Measurements from ENCODE around the gene SUCO.
"Not testable (repeated sequence)": the region's sequence is repeated elsewhere in the genome, so short reads cannot be mapped to it uniquely, and the experiment has no call there.

The SUCO gene, protein sequence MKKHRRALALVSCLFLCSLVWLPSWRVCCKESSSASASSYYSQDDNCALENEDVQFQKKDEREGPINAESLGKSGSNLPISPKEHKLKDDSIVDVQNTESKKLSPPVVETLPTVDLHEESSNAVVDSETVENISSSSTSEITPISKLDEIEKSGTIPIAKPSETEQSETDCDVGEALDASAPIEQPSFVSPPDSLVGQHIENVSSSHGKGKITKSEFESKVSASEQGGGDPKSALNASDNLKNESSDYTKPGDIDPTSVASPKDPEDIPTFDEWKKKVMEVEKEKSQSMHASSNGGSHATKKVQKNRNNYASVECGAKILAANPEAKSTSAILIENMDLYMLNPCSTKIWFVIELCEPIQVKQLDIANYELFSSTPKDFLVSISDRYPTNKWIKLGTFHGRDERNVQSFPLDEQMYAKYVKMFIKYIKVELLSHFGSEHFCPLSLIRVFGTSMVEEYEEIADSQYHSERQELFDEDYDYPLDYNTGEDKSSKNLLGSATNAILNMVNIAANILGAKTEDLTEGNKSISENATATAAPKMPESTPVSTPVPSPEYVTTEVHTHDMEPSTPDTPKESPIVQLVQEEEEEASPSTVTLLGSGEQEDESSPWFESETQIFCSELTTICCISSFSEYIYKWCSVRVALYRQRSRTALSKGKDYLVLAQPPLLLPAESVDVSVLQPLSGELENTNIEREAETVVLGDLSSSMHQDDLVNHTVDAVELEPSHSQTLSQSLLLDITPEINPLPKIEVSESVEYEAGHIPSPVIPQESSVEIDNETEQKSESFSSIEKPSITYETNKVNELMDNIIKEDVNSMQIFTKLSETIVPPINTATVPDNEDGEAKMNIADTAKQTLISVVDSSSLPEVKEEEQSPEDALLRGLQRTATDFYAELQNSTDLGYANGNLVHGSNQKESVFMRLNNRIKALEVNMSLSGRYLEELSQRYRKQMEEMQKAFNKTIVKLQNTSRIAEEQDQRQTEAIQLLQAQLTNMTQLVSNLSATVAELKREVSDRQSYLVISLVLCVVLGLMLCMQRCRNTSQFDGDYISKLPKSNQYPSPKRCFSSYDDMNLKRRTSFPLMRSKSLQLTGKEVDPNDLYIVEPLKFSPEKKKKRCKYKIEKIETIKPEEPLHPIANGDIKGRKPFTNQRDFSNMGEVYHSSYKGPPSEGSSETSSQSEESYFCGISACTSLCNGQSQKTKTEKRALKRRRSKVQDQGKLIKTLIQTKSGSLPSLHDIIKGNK (N-terminal part only)

DNA sequence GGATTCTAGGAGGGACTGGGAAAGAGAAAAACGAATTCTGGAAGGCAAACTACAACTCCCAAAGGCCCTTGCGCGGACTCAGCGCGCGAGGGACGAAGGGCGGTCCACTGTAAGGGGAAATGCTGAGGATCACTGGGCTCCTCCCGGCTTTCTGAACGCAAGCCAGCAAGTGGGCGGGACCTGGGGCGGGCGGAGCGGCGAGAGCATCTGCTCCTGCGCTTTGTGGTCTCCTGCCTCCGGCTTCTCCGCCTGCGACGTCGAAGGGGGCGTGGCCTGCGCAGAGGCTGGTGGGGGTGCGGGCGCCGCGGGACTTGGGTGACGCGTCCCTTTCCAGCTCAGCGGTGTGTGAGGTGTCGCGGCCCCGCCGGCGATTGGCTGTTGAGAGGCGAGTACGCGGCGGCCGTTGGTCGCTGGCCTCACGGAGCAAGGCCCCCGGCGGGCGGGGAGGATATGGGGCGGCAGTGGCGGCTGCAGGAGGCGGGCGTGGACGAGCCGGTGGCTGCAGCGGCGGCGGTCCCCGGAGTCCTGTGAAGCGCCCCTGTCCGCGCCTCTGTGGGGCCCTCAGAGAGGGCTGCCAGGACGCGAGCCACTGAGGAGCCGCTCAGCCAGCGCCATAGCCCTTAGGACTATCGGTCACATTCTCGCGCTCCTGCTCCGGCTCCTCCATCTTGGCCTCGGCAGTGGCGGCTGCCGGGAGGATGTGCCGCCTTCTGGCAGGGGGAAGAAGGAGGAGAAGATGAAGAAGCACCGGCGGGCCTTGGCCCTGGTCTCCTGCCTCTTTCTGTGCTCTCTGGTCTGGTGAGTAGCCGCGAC, at the start of gene SUCO:
Gene SUCO (plus strand): TSS at position 451 of the 813 bp plus-strand sequence. CDS start 286 bp downstream, at position 737.
- peak; percentile 98 for DNase-seq

DNA sequence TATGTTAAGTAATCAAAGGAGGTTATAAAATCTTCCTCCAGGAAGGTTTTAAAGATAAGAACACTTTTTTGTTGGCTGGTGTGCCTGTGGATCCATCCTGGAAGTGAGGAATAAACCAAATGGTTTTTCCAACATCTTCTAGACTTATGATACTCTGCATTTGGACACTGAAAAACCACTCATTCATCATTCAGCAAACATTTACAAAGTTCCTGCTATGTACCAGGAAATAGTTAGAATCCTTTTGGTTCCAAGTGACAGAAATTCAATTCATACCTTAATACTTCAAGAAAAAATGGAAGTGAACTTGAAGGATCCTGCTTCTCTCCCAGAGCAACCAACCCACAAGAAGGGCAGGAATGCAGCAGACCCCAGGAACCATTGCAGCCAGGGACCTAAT, 49.5 kb upstream of the SUCO start:
- no peak for DNase-seq

DNA sequence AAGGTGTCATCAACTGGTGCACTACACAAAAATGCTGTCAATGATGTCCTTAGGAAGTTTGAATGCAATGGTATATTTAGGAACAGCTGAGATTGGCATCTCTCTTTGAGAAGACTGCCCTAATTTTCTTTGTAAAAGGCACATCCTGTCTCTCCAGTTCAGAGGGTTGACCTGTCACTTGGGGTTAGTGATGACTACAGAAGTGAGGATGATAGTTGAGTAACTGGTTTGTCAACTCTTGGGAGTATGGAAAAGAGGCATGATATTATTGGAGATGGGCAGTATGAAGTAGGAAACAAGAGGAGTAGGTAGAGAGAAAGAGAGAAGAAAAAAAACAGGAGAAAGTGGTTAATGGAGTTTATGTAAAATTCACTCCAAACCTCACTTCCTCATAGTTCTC, 48.7 kb upstream of the SUCO start:
- no peak for DNase-seq

DNA sequence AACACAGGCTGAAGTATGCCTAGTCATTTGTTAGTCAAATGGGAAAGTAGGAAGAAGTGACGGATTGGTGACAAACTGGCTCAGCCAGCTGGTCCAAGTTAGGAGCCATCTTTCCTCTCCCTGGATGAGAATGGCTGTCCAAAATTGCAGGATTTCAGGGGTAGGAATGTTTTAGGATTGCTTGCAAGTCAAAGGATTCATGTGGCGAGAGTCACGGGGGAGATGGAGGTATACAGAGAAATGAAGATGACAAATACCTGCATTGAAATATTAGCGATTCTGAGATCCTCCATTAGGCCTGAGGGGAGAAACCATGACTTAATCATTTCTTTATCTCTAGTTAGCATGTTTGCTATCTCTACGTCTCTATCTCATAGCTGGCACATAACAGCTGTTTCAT, 47.3 kb upstream of the SUCO start:
- no peak for DNase-seq

DNA sequence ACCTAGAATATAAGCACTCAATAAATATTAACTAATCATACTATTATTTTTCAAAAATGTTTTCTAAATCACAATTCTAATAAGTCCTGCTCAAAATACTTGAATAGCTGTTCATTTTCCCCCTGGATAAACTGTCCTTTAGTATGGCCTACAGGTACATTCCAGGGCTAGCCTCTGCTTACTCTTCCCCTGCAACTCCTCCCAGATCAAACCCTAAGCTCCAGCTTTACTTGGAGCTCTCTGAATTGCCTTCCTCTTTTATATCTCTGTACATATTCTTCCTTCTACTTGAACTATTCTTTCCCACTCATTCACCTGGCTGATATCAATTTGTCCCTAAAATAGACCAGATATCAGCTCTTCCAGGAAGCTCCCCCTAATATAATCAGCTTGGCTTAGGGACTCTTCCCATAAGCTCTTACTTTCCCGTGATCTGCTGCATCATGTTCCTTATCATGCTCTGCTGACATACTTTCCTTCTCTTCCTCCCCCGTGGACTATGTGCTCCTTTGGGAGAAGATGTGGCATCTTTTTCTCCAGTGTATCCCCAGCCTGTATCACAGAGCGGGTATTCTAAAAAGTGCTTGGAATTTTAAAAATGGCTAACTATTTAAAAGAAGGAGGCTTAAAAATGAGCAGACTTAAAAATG, 46.0 kb upstream of the SUCO start:
- DNase-seq, result no peak

DNA sequence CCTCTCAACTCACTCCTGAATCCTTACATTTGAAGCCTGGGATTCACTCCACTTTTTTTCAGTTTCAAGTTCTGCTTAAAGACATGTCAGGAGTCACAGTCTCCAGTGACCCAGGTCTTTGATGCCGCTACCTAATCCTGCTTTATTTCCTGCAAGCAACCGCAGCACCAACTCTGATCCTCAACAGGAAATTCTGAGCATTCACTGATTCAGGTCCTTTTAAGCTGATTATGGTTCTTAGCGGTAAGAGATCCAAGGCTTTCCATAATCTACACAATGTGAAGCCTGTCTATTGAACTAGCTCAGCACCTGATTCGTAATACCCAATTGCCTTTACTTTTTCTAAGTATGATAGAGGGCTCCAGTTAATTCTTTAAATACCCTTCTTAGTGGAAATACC, 45.4 kb upstream of the SUCO start:
- no peak for DNase-seq

DNA sequence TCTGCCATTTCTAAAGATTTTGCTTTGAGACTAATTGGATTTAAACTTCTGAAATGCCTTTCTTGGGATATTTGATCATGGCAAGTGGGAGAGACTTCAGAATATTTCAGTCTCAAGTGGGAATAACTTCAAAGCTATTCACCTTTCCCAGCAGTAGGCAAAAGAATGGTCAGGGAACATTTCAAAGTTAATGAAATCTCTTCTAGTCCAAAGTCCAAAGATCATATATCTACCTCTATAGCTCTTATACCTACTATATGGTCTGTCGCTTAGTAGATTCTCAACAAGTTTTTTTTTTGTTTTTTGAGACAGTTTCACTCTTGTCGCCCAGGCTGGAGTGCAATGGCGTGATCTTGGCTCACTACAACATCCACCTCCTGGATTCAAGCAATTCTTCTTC, 44.6 kb upstream of the SUCO start:
- DNase-seq, result no peak

DNA sequence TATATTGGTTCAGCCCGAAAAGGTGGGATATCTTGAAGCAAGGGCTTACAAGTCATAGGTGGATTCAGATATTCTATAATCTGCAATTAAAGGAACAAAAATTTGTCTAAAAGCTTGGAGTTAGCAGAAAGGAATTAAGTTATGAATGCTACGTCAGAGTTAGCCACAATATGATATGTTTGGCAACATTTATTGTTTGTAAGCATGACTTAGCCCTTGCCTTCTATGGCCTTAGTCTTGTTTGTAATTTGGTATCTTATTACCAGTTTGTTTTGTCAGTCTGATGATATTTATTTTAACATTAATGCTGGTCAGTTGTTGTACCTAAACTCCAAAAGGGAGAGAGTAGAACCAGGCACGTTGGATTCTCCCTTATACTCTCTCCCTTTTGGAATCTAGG, 43.1 kb upstream of the SUCO start:
- no peak for DNase-seq

DNA sequence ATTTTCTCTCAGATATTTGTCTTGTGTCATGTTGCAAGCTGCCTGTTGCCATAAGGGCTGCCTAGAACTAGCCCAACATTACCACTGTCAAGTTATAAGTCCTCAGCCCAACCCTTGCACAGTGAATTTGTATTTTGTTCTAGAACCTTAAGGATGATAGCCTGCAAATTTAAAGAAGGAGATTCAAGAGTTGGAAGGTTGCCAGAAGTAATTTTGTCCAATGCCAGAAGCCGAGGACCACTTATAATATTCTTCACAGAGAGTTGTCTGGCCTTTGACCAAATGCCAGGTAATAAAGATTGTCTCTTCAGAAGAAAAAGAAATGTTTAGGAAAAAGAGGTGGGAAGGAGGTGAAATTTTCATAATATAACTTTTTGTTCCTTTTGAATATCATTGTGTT, 40.5 kb upstream of the SUCO start:
- no peak for DNase-seq

DNA sequence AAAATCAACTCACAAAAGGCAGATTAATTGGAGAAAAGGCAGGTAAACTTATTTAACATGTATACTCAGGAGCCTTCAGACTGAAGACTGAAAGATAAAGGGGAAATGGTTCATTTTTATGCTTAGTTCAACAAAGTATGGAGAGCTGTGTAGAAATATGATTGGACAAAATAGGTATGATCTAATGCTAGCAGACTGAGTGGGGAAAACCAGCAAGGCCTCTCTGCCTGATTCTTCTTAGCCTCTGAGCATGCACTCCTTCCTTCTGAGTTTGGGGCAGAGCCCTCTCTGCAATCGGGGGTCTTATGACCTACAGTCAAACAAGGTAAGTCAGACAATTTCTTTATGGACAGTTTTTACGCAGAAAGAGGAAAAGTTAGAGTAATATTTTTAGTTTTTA, 38.8 kb upstream of the SUCO start:
- DNase-seq, result no peak

DNA sequence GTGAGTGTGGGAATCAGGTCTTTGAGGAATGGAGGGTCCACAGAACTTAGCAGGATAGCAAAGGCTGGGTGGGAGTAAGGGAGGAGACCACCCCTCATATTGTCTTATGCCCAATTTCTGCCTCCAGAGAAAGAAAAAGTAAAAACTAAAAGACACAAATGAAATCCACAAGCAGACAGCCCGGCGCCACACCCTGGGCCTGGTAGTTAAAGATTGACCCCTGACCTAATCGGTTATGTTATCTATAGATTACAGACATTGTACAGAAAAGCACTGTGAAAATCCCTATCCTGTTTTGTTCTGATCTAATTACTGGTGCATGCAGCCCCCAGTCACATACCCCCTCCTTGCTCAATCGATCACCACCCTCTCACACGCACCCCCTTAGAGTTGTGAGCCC, 36.8 kb upstream of the SUCO start:
- DNase-seq, result not testable (repeated sequence)

DNA sequence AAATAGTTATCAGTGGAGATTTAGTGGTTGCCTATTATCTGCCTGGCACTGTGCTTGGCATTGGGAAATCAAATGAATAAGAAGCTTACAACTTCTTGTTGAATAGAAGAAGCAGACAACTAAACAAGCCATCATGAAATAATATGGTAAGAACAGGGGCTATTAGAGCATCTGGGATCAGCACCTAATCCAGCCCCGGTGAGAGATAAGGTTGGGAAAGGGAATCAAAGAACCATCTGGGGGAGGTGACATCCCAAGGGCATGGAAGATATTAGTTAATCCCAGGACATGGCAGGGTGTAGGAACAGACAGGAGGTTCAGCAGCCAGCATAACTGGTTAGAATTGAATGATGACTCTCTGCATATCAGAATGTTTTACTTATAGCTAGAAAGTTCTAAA, 36.3 kb upstream of the SUCO start:
- DNase-seq, result no peak

DNA sequence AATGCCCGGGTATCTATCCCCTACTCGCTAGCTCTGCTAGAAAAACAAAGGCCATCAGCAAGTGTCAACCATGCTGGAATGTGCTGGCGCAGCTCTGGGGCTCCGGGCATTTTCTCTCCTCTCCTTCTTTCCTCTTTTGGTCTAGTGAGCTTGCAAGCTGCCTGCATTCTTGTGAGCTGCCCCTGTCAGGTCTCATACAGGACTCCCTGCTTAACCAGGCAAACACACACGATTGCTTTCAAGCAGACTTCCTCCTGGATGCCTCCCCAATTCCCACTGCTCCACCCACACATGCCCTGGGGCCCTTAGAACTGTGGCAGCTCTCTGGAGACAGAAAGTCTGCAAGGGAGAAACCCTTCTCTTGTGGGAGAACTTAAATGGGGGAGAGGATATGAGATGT, 35.7 kb upstream of the SUCO start:
- no peak for DNase-seq

DNA sequence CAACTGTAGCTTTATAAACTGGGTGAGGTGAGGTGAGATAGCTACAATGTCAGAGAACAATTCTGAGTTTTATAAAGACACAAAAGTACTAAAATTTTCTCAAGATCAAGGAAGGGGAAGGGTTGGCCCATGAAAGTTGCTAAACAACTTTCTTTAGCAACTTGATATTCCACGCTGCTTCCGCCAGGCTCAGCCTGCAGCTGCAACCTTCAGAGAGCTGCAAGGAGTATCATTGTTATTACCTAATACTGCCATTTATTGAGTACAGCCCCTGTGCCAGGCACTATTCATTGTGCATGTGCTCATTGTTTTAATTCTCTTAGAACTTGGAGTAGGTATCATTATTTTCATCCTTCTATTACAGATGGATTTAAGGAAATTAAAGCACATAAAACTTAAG, 34.1 kb upstream of the SUCO start:
- DNase-seq, result no peak

DNA sequence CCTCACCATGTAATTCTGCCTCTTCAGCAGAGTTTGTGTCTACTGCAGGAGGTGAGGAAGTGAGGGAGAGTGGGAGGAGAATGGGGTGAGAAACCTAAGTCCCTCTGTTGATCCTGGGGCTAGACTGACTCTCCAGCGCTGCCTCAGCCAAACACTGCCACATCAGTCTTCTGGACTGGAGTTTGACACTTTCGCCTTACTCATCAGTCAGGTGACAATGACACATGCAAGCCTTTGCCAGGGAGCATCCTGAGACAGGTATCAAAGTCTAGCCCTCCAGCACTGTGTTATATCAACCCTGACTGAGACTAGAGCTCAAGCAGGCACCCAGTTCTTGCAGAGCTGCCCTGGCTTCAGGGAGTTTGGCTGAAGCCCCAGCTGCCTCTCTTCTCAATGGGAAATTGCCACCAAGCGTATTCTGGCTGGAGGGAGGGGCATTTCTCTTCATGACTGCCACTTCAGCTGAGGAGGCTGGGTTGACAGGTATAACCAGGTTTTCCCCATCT, 33.3 kb upstream of the SUCO start:
- DNase-seq, result no peak

DNA sequence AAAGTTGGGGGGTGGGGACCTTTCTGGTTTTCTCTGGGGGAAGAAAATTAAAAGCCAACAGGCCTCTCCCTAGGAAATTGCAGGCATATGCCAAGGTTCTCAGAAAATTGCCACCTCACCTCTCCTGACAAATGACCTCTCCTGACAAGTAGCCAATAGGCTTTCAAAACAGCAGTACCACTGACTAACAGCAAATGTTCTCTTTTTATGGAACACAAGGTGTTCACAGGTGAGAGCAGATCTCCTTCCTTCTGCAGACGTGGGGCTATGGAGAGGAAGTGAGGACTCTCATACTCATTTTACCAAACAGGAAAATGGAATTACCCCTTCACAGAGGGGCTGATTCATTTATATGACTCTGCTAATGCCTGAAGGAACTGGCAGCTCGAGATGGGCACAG, 32.7 kb upstream of the SUCO start:
- DNase-seq, result no peak

DNA sequence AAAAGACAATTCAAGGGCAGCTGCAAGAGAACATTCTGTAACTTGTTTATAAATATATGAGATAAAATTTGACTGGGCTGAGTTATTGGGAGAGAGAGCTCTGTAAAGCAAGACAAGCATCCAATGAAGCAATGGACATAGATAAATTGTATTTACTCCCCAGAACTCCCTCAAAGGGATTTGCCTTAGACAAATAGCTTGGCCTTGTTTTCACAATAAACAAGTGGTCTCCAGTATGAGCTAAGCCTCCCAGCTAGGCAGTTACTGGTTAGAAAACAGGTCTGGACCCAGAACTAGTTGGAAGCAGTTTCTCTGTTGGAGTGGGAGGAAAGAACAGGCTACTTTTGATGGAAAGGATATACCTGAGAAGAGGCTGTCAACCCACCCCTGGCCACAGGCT, 25.2 kb upstream of the SUCO start:
- DNase-seq, result no peak

DNA sequence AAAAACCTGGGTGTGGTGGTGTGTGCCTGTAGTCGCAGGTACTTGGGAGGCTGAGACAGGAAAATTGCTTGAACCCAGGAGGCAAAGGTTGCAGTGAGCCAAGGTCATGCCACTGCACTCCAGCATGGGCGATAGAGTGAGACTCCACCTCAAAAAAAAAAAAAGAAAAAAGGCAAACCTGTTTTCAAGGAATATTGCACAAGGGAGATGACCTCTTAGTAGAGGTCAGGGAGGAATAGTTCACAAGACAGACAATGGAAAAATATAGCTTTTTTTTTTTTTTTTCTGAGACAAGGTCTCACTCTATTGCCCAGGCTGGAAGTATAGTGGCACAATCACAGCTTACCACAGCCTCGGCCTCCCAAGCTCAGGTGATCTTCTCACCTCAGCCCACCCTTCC, 22.5 kb upstream of the SUCO start:
- no peak for DNase-seq

DNA sequence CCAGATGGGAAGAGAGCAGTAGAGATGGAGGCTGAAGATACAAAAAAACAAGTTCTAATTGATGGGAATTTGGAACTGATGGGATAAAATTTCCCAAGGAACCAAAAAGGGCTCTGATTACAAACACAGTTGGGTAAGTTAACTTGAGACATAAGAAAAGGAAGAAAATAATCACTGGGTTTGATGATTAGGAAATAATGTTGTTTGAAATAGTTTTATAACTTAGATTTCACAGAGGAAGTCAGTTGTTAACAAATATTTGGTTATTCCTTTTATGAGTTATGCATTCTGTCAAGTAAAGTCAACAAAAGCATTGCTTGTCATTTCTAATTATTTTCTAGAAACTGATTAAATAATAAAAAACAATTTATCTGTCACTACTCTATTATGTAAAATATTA, 20.4 kb upstream of the SUCO start:
- DNase-seq, result no peak

DNA sequence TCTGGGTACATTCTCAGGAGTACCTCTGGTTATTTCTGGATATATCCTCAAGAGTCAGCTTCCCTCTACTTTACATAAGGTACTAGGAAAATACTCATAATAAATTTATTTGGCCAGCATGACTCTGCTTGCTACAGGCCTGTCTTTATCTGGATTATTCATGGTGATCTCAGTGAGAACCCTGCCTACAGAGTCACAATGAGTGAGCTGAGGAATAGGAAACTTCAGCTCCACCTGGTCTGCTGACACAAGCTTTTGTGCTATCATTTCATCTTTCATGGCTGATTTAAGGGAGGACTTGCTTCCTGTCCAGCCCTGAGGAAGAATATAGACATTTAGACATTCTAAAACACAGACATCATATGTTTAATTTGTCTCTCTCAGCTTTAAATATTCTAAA, 19.5 kb upstream of the SUCO start:
- no peak for DNase-seq

DNA sequence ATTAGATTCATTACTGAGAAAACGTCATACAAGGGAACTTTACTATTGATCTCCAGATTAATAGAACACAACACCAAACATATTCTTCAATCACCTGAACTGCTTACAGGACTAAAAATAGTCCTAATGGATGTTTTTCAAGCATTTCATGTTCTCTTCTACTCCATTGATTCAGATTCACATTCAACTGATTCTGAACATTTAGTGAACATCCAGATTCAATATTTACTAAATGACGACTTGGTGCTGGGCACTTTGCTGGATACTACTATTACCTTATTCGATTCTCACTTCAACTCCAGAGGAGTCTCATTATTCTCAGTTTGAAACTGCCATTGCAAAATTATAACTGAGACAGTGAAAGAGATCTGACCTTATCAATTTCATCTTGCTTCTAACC, 18.8 kb upstream of the SUCO start:
- DNase-seq, result no peak

DNA sequence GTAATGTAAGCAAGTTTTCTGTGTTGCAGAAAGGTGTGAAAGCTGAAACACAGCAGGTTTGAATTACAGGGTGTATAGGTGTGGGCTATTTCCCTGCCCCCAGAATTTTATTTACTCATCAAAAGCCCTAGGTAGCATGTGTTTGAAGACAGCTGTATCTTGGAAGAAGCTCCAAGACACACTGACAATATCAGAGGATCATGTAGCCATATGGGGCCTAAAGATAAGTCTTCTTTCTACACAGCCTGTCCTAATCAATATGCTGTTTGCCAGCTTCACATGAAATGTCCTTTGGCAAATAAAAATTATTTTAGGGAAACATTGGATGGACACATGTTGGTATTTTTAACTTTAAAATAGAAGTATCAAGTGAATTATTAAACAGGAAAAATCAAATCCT, 17.5 kb upstream of the SUCO start:
- DNase-seq, result no peak
